K562 (cell line): ENCODE measurements around the gene TENT4A. TPM values are rescaled to one million over a fixed set of nuclear protein-coding genes. Genes with fewer than 3 reads are reported as not detected.

ENCODE experiments used
- ATAC-seq: fragments of 200-7000 bp; cut with Tn5 transposase; 3 replicates; pipeline ENCODE4 v1.9.1; 2020; ENCODE audit warnings: moderate library complexity
- BruUV-seq: library from RNA; stranded (reverse); fragments of 400-500 nt; replicated peaks from 2 replicates; lab custom pipeline; 2021; lab: Mats Ljungman, UMichigan
- CTCF ChIA-PET: fragments of 300-600 bp; formaldehyde crosslinking; extraction: SDS; loops from one replicate; lab custom pipeline; 2021; ENCODE audit warnings: low intra/inter-chr PET ratio; lab: Yijun Ruan, JAX
- POLR2A ChIA-PET: fragments of 300-600, 350-650 bp; sonication (Branson Sonifier 250); formaldehyde crosslinking; extraction: SDS; loops from one replicate; lab custom pipeline; 2021; ENCODE audit warnings: antibody characterized with exemption, inconsistent platforms; lab: Yijun Ruan, JAX
- DNase-seq, 4 experiments: peaks; one replicate each; pipeline versions ENCODE4 v3.0.0 to v3.0.0-alpha.2; 2011 to 2018; ENCODE audit warnings: low spot score in 3 of 4, mixed read lengths in 3 of 4; ENCODE audit errors: extremely low read depth in 1 of 4
- FAIRE-seq: peaks from 2 replicates; lab custom pipeline; 2011; peaks lifted over from hg19 to GRCh38; lab: Jason Lieb, UNC
- H2AFZ ChIP-seq: 2 replicates; pipeline ENCODE4 v1.6.0; 2011; ENCODE audit warnings: low read depth, low read length, control low read depth, inconsistent platforms
- H3K27ac ChIP-seq: fragments of 200-600 bp; 3 replicates; pipeline ENCODE4 v1.8.0; 2011; ENCODE audit warnings: low read depth, mild to moderate bottlenecking, control low read depth, inconsistent platforms, low read length, moderate library complexity, mixed read lengths; ENCODE audit errors: extremely low read depth
- H3K27me3 ChIP-seq, 2 experiments: fragments of 300-600 bp in 1 of 2; 2 replicates in 1 of 2; 3 replicates in 1 of 2; pipeline versions ENCODE4 v1.6.0 to v1.8.0; 2011; ENCODE audit warnings: inconsistent platforms in 2 of 2, low read length in 2 of 2, mild to moderate bottlenecking in 1 of 2, mixed read lengths in 1 of 2, moderate library complexity in 1 of 2; ENCODE audit not compliant: control insufficient read depth in 2 of 2, insufficient read depth in 2 of 2
- H3K36me3 ChIP-seq: fragments of 300-600 bp; 3 replicates; pipeline ENCODE4 v1.8.0; 2011; ENCODE audit warnings: mild to moderate bottlenecking, low read length, inconsistent platforms; ENCODE audit not compliant: control insufficient read depth, insufficient read depth
- H3K4me1 ChIP-seq, 2 experiments: fragments of 200-600 bp in 1 of 2; replicated peaks in 1 of 2; 2 replicates in 1 of 2; 3 replicates in 1 of 2; pipeline versions ENCODE4 v1.5.1 to v1.8.0; 2011; ENCODE audit warnings: inconsistent platforms in 2 of 2, low read length in 2 of 2, mild to moderate bottlenecking in 1 of 2, mixed read lengths in 1 of 2, moderate library complexity in 1 of 2; ENCODE audit not compliant: control insufficient read depth in 2 of 2, insufficient read depth in 2 of 2
- H3K4me2 ChIP-seq: 2 replicates; pipeline ENCODE4 v1.6.1; 2011; ENCODE audit warnings: low read length, control low read depth, inconsistent platforms, mixed read lengths; ENCODE audit not compliant: insufficient read depth
- H3K4me3 ChIP-seq: fragments of 200-600 bp; sonication (generic), shearing (Covaris generic); 2 replicates; pipeline ENCODE4 v1.5.1; 2016; ENCODE audit warnings: control low read depth, inconsistent platforms
- H3K79me2 ChIP-seq: fragments of 200-600 bp; 3 replicates; pipeline ENCODE4 v1.8.0; 2011; ENCODE audit warnings: low read length, inconsistent platforms; ENCODE audit not compliant: control insufficient read depth, insufficient read depth
- H3K9ac ChIP-seq, 2 experiments: 2 replicates each; pipeline versions ENCODE4 v1.6.0 to v1.6.1; 2011; ENCODE audit warnings: low read depth in 2 of 2, low read length in 2 of 2, control low read depth in 1 of 2, inconsistent platforms in 1 of 2, mild to moderate bottlenecking in 1 of 2, mixed read lengths in 1 of 2; ENCODE audit not compliant: insufficient read depth in 1 of 2
- H3K9me1 ChIP-seq: one replicate; pipeline ENCODE4 v1.6.0; 2011; ENCODE audit warnings: inconsistent platforms, mild to moderate bottlenecking, low read length, moderate library complexity; ENCODE audit not compliant: control insufficient read depth, insufficient read depth
- H3K9me3 ChIP-seq: replicated peaks from 2 replicates; pipeline ENCODE4 v1.5.1; 2011; ENCODE audit warnings: low read depth, low read length, inconsistent platforms; ENCODE audit not compliant: control insufficient read depth, insufficient read depth
- H4K20me1 ChIP-seq: replicated peaks from 2 replicates; pipeline ENCODE4 v1.6.1; 2011; ENCODE audit warnings: low read length, inconsistent platforms, mixed read lengths; ENCODE audit not compliant: control insufficient read depth, insufficient read depth
- CCNT2 ChIP-seq: IDR thresholded peaks from 2 replicates; pipeline ENCODE4 v1.6.1; 2011; ENCODE audit warnings: borderline replicate concordance, low read depth, mild to moderate bottlenecking, moderate library complexity, mixed read lengths, low read length; ENCODE audit not compliant: insufficient read length; ENCODE audit errors: extremely low read depth
- CGGBP1 ChIP-seq: fragments of 250-450 bp; sonication (Bioruptor Pico); IDR thresholded peaks from 2 replicates; pipeline ENCODE4 v1.9.0; 2021; ENCODE audit warnings: mild to moderate bottlenecking
- GTF2A2 ChIP-seq: IDR thresholded peaks from 2 replicates; pipeline ENCODE4 v1.6.1; 2016; ENCODE audit warnings: mild to moderate bottlenecking, missing genetic modification characterization, missing compliant biosample characterization
- MYBL2 ChIP-seq, 2 experiments: fragments of 450-650 bp in 1 of 2; sonication (generic) in 1 of 2; formaldehyde crosslinking in 1 of 2; IDR thresholded peaks; 2 replicates each; pipeline versions ENCODE4 v1.6.1 to v1.8.1; 2017 to 2022; ENCODE audit warnings: borderline replicate concordance in 1 of 2, inconsistent platforms in 1 of 2, low read depth in 1 of 2, mild to moderate bottlenecking in 1 of 2, missing genetic modification reagents in 1 of 2, moderate library complexity in 1 of 2
- RAD21 ChIP-seq, 2 experiments: fragments of 250-450 bp in 1 of 2; fragments of 450-650 bp in 1 of 2; sonication (Bioruptor Pico) in 1 of 2; formaldehyde crosslinking in 1 of 2; IDR thresholded peaks in 1 of 2; conservative IDR thresholded peaks in 1 of 2; 2 replicates each; pipeline versions ENCODE4 v1.4.0 to v1.8.0; 2020 to 2022; ENCODE audit warnings: mild to moderate bottlenecking in 2 of 2, moderate library complexity in 1 of 2
- RAD51 ChIP-seq: fragments of 450-650 bp; IDR thresholded peaks from 2 replicates; pipeline ENCODE4 v1.7.1; 2016; ENCODE audit warnings: low read depth, mild to moderate bottlenecking, borderline replicate concordance
- RBM25 ChIP-seq: fragments of 200-400 bp; formaldehyde crosslinking; IDR thresholded peaks from 2 replicates; pipeline ENCODE4 v1.6.1; 2018; ENCODE audit warnings: low read length, low read depth, moderate library complexity; ENCODE audit not compliant: severe bottlenecking
- SMC3 ChIP-seq: conservative IDR thresholded peaks from 2 replicates; pipeline ENCODE4 v1.6.1; 2011; ENCODE audit warnings: low read depth, low read length, improper control_type of control experiment; ENCODE audit not compliant: insufficient read depth
- TFAM ChIP-seq: fragments of 250-450 bp; sonication (Bioruptor Pico); conservative IDR thresholded peaks from 2 replicates; pipeline ENCODE4 v1.5.0; 2021; ENCODE audit warnings: mild to moderate bottlenecking, moderate library complexity
- THRAP3 ChIP-seq: fragments of 450-650 bp; IDR thresholded peaks from 2 replicates; pipeline ENCODE4 v1.6.1; 2016; ENCODE audit warnings: mild to moderate bottlenecking, inconsistent platforms, borderline replicate concordance
- ZBTB1 ChIP-seq: sonication (generic); formaldehyde crosslinking; IDR thresholded peaks from 2 replicates; pipeline ENCODE4 v1.8.1; 2023; ENCODE audit warnings: missing genetic modification reagents, low read depth, mild to moderate bottlenecking, borderline replicate concordance
- ZNF212 ChIP-seq: fragments of 450-650 bp; formaldehyde crosslinking; IDR thresholded peaks from 2 replicates; pipeline ENCODE4 v1.4.0; 2020; ENCODE audit warnings: mild to moderate bottlenecking
- ZNF79 ChIP-seq: fragments of 250-450 bp; sonication (Bioruptor Pico); IDR thresholded peaks from 2 replicates; pipeline ENCODE4 v1.4.0; 2020; ENCODE audit warnings: low read depth, mild to moderate bottlenecking, moderate library complexity
- WGBS: fragments of 100-300 bp; shearing (Covaris generic); methylation state at CpG from one replicate; pipeline ENCODE4 v1.1.6; 2016; ENCODE audit warnings: low coverage, mixed read lengths; ENCODE audit not compliant: insufficient coverage; ENCODE audit errors: missing lambda C conversion rate; 5-methylcytosine and 5-hydroxymethylcytosine counted together
- in situ Hi-C: fragments of 300-500 bp; cut with MboI; formaldehyde crosslinking; loops from 4 replicates; pipeline ENCODE4 v1.15.0; 2018; ENCODE audit warnings: inconsistent platforms, mixed read lengths
- intact Hi-C: fragments of 100-400 bp; cut with micrococcal nuclease; formaldehyde crosslinking; loops from 2 replicates; pipeline ENCODE4 v1.14.2; 2022
- polyA plus RNA-seq, 8 experiments: library from polyadenylated mRNA; depleted of rRNA in 4 of 8; stranded (reverse) in 5 of 8; unstranded in 3 of 8; fragments of >200 nt; fragmentation: Nextera tagmentation in 2 of 8; fragmentation: Illumina TruSeq in 1 of 8; extraction: Ambion mirVana in 2 of 8; extraction: Trizol in 1 of 8; gene quantifications; 2 replicates each; pipeline versions ENCODE4 v1.2.1 to v1.2.3, GENCODE V29; 2011 to 2014; ENCODE audit warnings: inconsistent platforms in 1 of 8, missing spikeins in 1 of 8
- total RNA-seq, 7 experiments: library from RNA; depleted of rRNA in 6 of 7; stranded (reverse); fragments of >200 nt in 6 of 7; fragmentation: Illumina TruSeq in 2 of 7; extraction: Trizol in 2 of 7; gene quantifications; 2 replicates each; pipeline versions ENCODE4 v1.2.1 to v1.2.3, GENCODE V29; 2011 to 2021; ENCODE audit warnings: low replicate concordance in 1 of 7
- TF ChIP-seq, protein P1 (sequence below), 2 experiments: fragments of 200-800 bp in 1 of 2; sonication (Bioruptor generic) in 1 of 2; sonication (generic) in 1 of 2; formaldehyde crosslinking in 1 of 2; IDR thresholded peaks in 1 of 2; conservative IDR thresholded peaks in 1 of 2; 2 replicates each; pipeline versions ENCODE4 v1.5.0 to v1.6.1; 2016 to 2020; ENCODE audit warnings: missing compliant biosample characterization in 1 of 2, missing genetic modification characterization in 1 of 2, missing genetic modification reagents in 1 of 2
- TF ChIP-seq, protein P2 (sequence below), 3 experiments: IDR thresholded peaks in 2 of 3; conservative IDR thresholded peaks in 1 of 3; 2 replicates each; pipeline ENCODE4 v1.5.1; 2011 to 2012; ENCODE audit warnings: low read length in 3 of 3, mild to moderate bottlenecking in 3 of 3, control low read depth in 2 of 3, improper control_type of control experiment in 1 of 3, inconsistent platforms in 1 of 3, low read depth in 1 of 3, mixed read lengths in 1 of 3, moderate library complexity in 1 of 3; ENCODE audit not compliant: insufficient read depth in 2 of 3

Gene TENT4A
- total and polyA plus RNA-seq, 9 of the 15 experiments (the other 6 are each of a cell fraction or from before 2014, with no cell fraction given) = 1.3 to 27.3 (median 13.0) TPM

GRCh38 chr5:6768590-6769230 is 55.5 kb downstream of the TENT4A start:
- in situ Hi-C loops (no loop called here), intact Hi-C loops (loop anchor here (5.0 kb wide), 3 partner anchors 54 to 1049 kb away; no protein-coding TSS in a partner anchor)
- CTCF ChIA-PET = no interaction called here
- Histone ChIP-seq H3K4me3 (no peak overlapping the region), H3K9ac (no peak overlapping the region), H3K79me2 (no peaks in the 10 kb centered on the region), H3K27ac (no peak overlapping the region), H3K27me3 (peaks cover 33 to 74% of the 10 kb centered on the region in 2 experiments; a peak in 4 of 5 replicates), H3K9me3 (no peaks in the 10 kb centered on the region), H3K4me2 (peak overlapping the region; percentile 1; the same call in 1 of the 2 replicates), H4K20me1 (peaks cover 6% of the 10 kb centered on the region; the same call in 1 of the 2 replicates), H3K9me1 (no peaks in the 10 kb centered on the region), H3K36me3 (no peaks in the 10 kb centered on the region), H2AFZ (no peak overlapping the region), H3K4me1 (peaks cover 0 to 18% of the 10 kb centered on the region in 2 experiments; a peak in 2 of 5 replicates)
- FAIRE-seq = no peak
- peak; percentile 31 to 50 (median 38) for DNase-seq
- 3% methylated on average over 12 of the region's 12 CpGs for WGBS
- POLR2A ChIA-PET = interaction anchor here (0.6 to 1.0 kb wide), 3 partner anchors 10 to 1040 kb away, joined by 3 to 4 read pairs (median 3); no protein-coding TSS in a partner anchor
- BruUV-seq = no TSS peak
- ATAC-seq = peak; percentile 59
- TF ChIP-seq CCNT2 = no peak
- TF ChIP-seq RBM25 = no peak
- no peak for TF ChIP-seq CGGBP1 (CRISPR knock-in tag)
- TF ChIP-seq ZBTB1 (CRISPR knock-in tag) = no peak
- TF ChIP-seq, protein P1, sequence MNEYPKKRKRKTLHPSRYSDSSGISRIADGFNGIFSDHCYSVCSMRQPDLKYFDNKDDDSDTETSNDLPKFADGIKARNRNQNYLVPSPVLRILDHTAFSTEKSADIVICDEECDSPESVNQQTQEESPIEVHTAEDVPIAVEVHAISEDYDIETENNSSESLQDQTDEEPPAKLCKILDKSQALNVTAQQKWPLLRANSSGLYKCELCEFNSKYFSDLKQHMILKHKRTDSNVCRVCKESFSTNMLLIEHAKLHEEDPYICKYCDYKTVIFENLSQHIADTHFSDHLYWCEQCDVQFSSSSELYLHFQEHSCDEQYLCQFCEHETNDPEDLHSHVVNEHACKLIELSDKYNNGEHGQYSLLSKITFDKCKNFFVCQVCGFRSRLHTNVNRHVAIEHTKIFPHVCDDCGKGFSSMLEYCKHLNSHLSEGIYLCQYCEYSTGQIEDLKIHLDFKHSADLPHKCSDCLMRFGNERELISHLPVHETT (CRISPR knock-in tag; conservative IDR thresholded peaks at IDR 0.05 in 1 of 2, IDR thresholded peaks at IDR 0.05 in 1 of 2) = no peak
- no peak for TF ChIP-seq ZNF79 (CRISPR knock-in tag)
- TF ChIP-seq THRAP3 = no peak
- no peak for TF ChIP-seq ZNF212 (CRISPR knock-in tag)
- TF ChIP-seq TFAM (CRISPR knock-in tag) = no peak
- no peak for TF ChIP-seq MYBL2 (IDR thresholded peaks at IDR 0.05; ENCODE audit: low read depth)
- TF ChIP-seq MYBL2 (CRISPR knock-in tag; IDR thresholded peaks at IDR 0.05; ENCODE audit: borderline replicate concordance) = no peak
- TF ChIP-seq RAD21 (CRISPR knock-in tag; conservative IDR thresholded peaks at IDR 0.05 in 1 of 2, IDR thresholded peaks at IDR 0.05 in 1 of 2) = peak in 1 of 2 experiments; percentile 53; a peak in 2 of 4 replicates
- TF ChIP-seq RAD51 = peak; percentile 77
- 0 out of 2 replicates have a peak, but pooled peaks have one; percentile 10 for TF ChIP-seq SMC3
- TF ChIP-seq, protein P2, sequence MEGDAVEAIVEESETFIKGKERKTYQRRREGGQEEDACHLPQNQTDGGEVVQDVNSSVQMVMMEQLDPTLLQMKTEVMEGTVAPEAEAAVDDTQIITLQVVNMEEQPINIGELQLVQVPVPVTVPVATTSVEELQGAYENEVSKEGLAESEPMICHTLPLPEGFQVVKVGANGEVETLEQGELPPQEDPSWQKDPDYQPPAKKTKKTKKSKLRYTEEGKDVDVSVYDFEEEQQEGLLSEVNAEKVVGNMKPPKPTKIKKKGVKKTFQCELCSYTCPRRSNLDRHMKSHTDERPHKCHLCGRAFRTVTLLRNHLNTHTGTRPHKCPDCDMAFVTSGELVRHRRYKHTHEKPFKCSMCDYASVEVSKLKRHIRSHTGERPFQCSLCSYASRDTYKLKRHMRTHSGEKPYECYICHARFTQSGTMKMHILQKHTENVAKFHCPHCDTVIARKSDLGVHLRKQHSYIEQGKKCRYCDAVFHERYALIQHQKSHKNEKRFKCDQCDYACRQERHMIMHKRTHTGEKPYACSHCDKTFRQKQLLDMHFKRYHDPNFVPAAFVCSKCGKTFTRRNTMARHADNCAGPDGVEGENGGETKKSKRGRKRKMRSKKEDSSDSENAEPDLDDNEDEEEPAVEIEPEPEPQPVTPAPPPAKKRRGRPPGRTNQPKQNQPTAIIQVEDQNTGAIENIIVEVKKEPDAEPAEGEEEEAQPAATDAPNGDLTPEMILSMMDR (IDR thresholded peaks at IDR 0.05 in 2 of 3, conservative IDR thresholded peaks at IDR 0.05 in 1 of 3; ENCODE audit: insufficient read depth in 2 of 3, low read depth in 1 of 3, low read length in 3 of 3) = peak; percentile 29 to 43 (median 41); a peak in 3 of 6 replicates
- no peak for TF ChIP-seq GTF2A2
